EL (cell line): Measurements from ENCODE around the gene SLC6A19.
A peak's percentile ranks its signal among the peaks of the same experiment; 100 is the strongest.
"Not testable (repeated sequence)": the region's sequence is repeated elsewhere in the genome, so short reads cannot be mapped to it uniquely, and the experiment has no call there.

Source experiments
- DNase-seq: peaks from one replicate; pipeline ENCODE4 v3.0.0-alpha.2; 2016

Gene SLC6A19

GRCh38 chr5:1249366-1250280 lies 48.2 kb downstream of the SLC6A19 start:
- no peak for DNase-seq

GRCh38 chr5:1251678-1252580 lies 50.5 kb downstream of the SLC6A19 start:
- no peak for DNase-seq

- DNase-seq: no peak
Observed at GRCh38 chr5:1252681-1253080, 51.3 kb downstream of the SLC6A19 start.

GRCh38 chr5:1253456-1254105 lies 52.2 kb downstream of the SLC6A19 start:
- DNase-seq: peak; percentile 74

- peak; percentile 63 for DNase-seq
Observed at GRCh38 chr5:1254196-1254595, 52.8 kb downstream of the SLC6A19 start.

GRCh38 chr5:1255081-1255561 lies 53.7 kb downstream of the SLC6A19 start:
- peak; percentile 66 for DNase-seq

- DNase-seq: no peak
Observed at GRCh38 chr5:1256776-1257175, 55.4 kb downstream of the SLC6A19 start.

GRCh38 chr5:1257363-1257762 lies 56.0 kb downstream of the SLC6A19 start:
- no peak for DNase-seq

GRCh38 chr5:1257841-1258240 lies 56.4 kb downstream of the SLC6A19 start:
- DNase-seq: no peak

GRCh38 chr5:1259806-1260480 lies 58.5 kb downstream of the SLC6A19 start:
- DNase-seq: no peak

GRCh38 chr5:1261643-1262042 lies 60.2 kb downstream of the SLC6A19 start:
- no peak for DNase-seq

GRCh38 chr5:1262381-1262780 lies 61.0 kb downstream of the SLC6A19 start:
- DNase-seq: no peak

GRCh38 chr5:1264211-1264610 lies 62.8 kb downstream of the SLC6A19 start:
- peak; percentile 47 for DNase-seq

- no peak for DNase-seq
Observed at GRCh38 chr5:1265026-1265425, 63.6 kb downstream of the SLC6A19 start.

- DNase-seq: no peak
Observed at GRCh38 chr5:1265461-1266455, 64.4 kb downstream of the SLC6A19 start.

- DNase-seq: no peak
Observed at GRCh38 chr5:1266791-1267190, 65.4 kb downstream of the SLC6A19 start.

GRCh38 chr5:1267464-1267863 lies 66.1 kb downstream of the SLC6A19 start:
- not testable (repeated sequence) for DNase-seq

- no peak for DNase-seq
Observed at GRCh38 chr5:1268056-1268455, 66.7 kb downstream of the SLC6A19 start.

- DNase-seq: no peak
Observed at GRCh38 chr5:1268666-1269065, 67.3 kb downstream of the SLC6A19 start.

- no peak for DNase-seq
Observed at GRCh38 chr5:1270426-1270825, 69.0 kb downstream of the SLC6A19 start.
